PC-9 (cell line): Measurements from ENCODE around the gene CDKN1C. TPM values are rescaled to one million over a fixed set of nuclear protein-coding genes. Genes with fewer than 3 reads are reported as not detected.

ENCODE experiments used
- BruUV-seq: library from RNA; stranded (reverse); fragments of 400-500 nt; replicated peaks from 2 replicates; lab custom pipeline; 2021; lab: Mats Ljungman, UMichigan
- CTCF ChIA-PET: fragments of 300-600 bp; sonication (Branson Sonifier 250); formaldehyde crosslinking; loops from one replicate; lab custom pipeline; 2022; ENCODE audit warnings: antibody characterized with exemption; lab: Charles Lee
- POLR2A ChIA-PET: fragments of 300-600 bp; sonication (Branson Sonifier 250); formaldehyde crosslinking; loops from one replicate; lab custom pipeline; 2022; ENCODE audit warnings: antibody characterized with exemption; ENCODE audit not compliant: unreplicated experiment; lab: Charles Lee
- DNase-seq, 2 experiments: peaks; one replicate each; pipeline versions ENCODE4 v3.0.0 to v3.0.0-alpha.2; 2015 to 2022; ENCODE audit warnings: mixed read lengths in 1 of 2
- H2AFZ ChIP-seq: fragments of 200-600 bp; sonication (generic); 2 replicates; pipeline ENCODE4 v1.8.1; 2017; ENCODE audit warnings: antibody characterized with exemption
- H3F3A ChIP-seq: fragments of 200-600 bp; sonication (generic); 2 replicates; pipeline ENCODE4 v1.8.1; 2017; ENCODE audit warnings: antibody characterized with exemption, mild to moderate bottlenecking, low read depth; ENCODE audit not compliant: insufficient read depth
- H3K27ac ChIP-seq: fragments of 200-600 bp; sonication (generic); 2 replicates; pipeline ENCODE4 v1.6.1; 2016; ENCODE audit warnings: mixed run types
- H3K27me3 ChIP-seq: fragments of 200-600 bp; sonication (generic); 2 replicates; pipeline ENCODE4 v1.6.1; 2016; ENCODE audit warnings: low read depth, mixed run types; ENCODE audit not compliant: insufficient read depth
- H3K36me3 ChIP-seq: fragments of 200-600 bp; sonication (generic); 2 replicates; pipeline ENCODE4 v1.6.1; 2016; ENCODE audit warnings: low read depth, mixed run types
- H3K4me1 ChIP-seq: fragments of 200-600 bp; sonication (generic); replicated peaks from 2 replicates; pipeline ENCODE4 v1.6.1; 2016; ENCODE audit warnings: mixed run types; ENCODE audit not compliant: insufficient read depth
- H3K4me2 ChIP-seq: fragments of 200-600 bp; sonication (generic); 2 replicates; pipeline ENCODE4 v1.6.1; 2017; ENCODE audit warnings: mixed run types
- H3K4me3 ChIP-seq: fragments of 200-600 bp; sonication (generic); 2 replicates; pipeline ENCODE4 v1.6.1; 2016; ENCODE audit warnings: mixed run types
- H3K79me2 ChIP-seq: fragments of 200-600 bp; sonication (generic); 2 replicates; pipeline ENCODE4 v1.6.1; 2017; ENCODE audit warnings: low read depth, mixed run types
- H3K9me2 ChIP-seq: fragments of 200-600 bp; sonication (generic); 2 replicates; pipeline ENCODE4 v1.8.1; 2017; ENCODE audit warnings: mild to moderate bottlenecking; ENCODE audit not compliant: insufficient read depth
- H3K9me3 ChIP-seq: fragments of 200-600 bp; sonication (generic); 2 replicates; pipeline ENCODE4 v1.8.1; 2016; ENCODE audit warnings: low read depth; ENCODE audit not compliant: insufficient read depth
- H4K20me1 ChIP-seq: fragments of 200-600 bp; sonication (generic); 2 replicates; pipeline ENCODE4 v1.8.1; 2017; ENCODE audit not compliant: insufficient read depth
- EZH2 ChIP-seq: fragments of 200-600 bp; sonication (generic); IDR thresholded peaks from 2 replicates; pipeline ENCODE4 v1.8.0; 2017; ENCODE audit warnings: antibody characterized with exemption, low read depth
- intact Hi-C: fragments of 100-400 bp; cut with micrococcal nuclease; formaldehyde crosslinking; loops from one replicate; pipeline ENCODE4 v1.10.0; 2022; ENCODE audit not compliant: unreplicated experiment
- total RNA-seq: library from RNA; stranded (reverse); gene quantifications from 2 replicates; pipeline ENCODE4 v1.2.3, GENCODE V29; 2021
- TF ChIP-seq, protein P1 (sequence below): fragments of 200-600 bp; sonication (generic); conservative IDR thresholded peaks from 2 replicates; pipeline ENCODE4 v1.6.1; 2017; ENCODE audit warnings: mixed run types, antibody characterized with exemption, mild to moderate bottlenecking, moderate library complexity

CDKN1C gene
- total RNA-seq, 1 experiment from 2014 or later, result 5.1 TPM

DNA sequence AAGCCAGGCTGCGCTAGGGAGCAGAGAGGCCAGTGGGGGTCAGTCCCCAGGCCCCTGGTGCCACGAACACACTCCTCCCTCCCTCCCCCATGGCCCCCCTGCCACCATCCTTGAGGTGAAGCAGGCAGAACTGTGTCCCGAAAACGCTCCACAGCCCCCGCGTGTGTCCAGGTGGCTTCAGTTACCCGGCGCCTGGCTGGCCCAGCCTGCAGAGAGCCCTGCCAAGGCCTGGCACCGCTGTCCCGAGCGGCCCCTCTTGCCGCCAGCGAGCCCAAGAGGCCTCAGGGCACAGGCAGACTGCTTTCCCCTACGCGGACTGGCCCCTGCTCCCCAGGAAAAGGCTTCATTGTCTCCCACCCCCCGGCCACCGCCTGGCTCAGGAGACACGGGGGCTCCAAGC lies 27.7 kb downstream of the CDKN1C start:
- CTCF ChIA-PET, result no interaction called here
- intact Hi-C loops, result no loop called here
- H2AFZ ChIP-seq, result no peak overlapping the region
- DNase-seq, result no peak
- H3K4me1 ChIP-seq, result peaks cover 9% of the 10 kb centered on the region; the same call in 1 of the 2 replicates
- H3K9me2 ChIP-seq, result no peaks in the 10 kb centered on the region
- H3K4me2 ChIP-seq, result no peak overlapping the region
- no TSS peak for BruUV-seq
- H3K9me3 ChIP-seq, result no peaks in the 10 kb centered on the region
- no peaks in the 10 kb centered on the region for H3K79me2 ChIP-seq
- no peaks in the 10 kb centered on the region for H3F3A ChIP-seq
- TF ChIP-seq EZH2, result no peak
- TF ChIP-seq, protein P1, sequence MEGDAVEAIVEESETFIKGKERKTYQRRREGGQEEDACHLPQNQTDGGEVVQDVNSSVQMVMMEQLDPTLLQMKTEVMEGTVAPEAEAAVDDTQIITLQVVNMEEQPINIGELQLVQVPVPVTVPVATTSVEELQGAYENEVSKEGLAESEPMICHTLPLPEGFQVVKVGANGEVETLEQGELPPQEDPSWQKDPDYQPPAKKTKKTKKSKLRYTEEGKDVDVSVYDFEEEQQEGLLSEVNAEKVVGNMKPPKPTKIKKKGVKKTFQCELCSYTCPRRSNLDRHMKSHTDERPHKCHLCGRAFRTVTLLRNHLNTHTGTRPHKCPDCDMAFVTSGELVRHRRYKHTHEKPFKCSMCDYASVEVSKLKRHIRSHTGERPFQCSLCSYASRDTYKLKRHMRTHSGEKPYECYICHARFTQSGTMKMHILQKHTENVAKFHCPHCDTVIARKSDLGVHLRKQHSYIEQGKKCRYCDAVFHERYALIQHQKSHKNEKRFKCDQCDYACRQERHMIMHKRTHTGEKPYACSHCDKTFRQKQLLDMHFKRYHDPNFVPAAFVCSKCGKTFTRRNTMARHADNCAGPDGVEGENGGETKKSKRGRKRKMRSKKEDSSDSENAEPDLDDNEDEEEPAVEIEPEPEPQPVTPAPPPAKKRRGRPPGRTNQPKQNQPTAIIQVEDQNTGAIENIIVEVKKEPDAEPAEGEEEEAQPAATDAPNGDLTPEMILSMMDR, result no peak
- H3K4me3 ChIP-seq, result no peak overlapping the region
- POLR2A ChIA-PET, result no interaction called here
- no peaks in the 10 kb centered on the region for H3K36me3 ChIP-seq
- no peak overlapping the region for H3K27ac ChIP-seq
- no peaks in the 10 kb centered on the region for H3K27me3 ChIP-seq
- H4K20me1 ChIP-seq, result no peaks in the 10 kb centered on the region

DNA sequence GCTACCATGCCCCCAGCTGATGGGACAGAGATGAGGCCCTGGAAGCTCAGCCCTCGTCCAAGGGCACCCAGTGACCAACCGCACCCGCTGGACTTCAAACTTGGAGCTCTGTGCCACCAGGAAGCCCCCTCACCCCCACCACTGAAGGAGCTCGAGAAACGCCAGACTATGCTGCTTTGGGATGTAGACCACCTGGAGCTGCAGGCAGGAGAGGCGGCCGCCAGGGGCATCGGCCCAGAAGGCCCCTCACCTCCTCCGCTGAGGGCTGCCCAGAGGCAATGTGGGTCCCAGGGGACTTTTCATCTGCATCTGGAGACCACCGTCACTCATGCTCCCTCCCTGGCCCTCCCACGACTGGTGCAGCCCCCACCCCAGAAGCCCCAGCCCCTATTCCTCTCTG lies 28.3 kb downstream of the CDKN1C start:
- ChIA-PET POLR2A (no interaction called here), CTCF (interaction anchor here (0.6 kb wide), 1 partner anchor 1262 kb away, joined by 3 read pairs; no protein-coding TSS in a partner anchor)
- Histone ChIP-seq H4K20me1 (no peaks in the 10 kb centered on the region), H3K4me2 (no peak overlapping the region), H3K9me3 (no peaks in the 10 kb centered on the region), H3K79me2 (no peaks in the 10 kb centered on the region), H3K27ac (no peak overlapping the region), H3K4me1 (peaks cover 9% of the 10 kb centered on the region; the same call in 1 of the 2 replicates), H3K36me3 (no peaks in the 10 kb centered on the region), H3K27me3 (no peaks in the 10 kb centered on the region), H2AFZ (no peak overlapping the region), H3F3A (no peaks in the 10 kb centered on the region), H3K4me3 (no peak overlapping the region), H3K9me2 (no peaks in the 10 kb centered on the region)
- TF ChIP-seq, protein P1, result no peak
- TF ChIP-seq EZH2, result no peak
- DNase-seq, result no peak
- no TSS peak for BruUV-seq
- intact Hi-C loops, result no loop called here

DNA sequence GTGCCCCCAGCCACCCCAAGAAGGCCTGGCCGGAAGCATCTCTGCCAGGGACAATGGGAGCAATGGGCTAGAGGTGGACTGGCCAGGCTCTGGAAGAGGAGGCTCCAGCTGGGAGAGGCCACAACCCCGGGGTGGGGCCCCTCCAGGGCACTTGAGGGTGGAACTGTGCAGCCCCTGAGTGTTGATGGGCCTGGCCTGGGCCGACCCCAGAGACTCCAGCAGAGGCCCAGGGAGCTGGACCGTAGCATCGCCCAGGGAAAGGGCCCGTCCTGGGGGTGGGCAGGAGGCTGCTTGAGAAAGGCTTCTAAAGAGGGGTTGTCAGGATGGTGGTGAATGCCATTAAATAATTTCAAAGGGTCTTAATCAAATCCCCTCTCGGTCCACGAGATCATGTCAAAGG lies 30.4 kb downstream of the CDKN1C start:
- H4K20me1 ChIP-seq, result no peaks in the 10 kb centered on the region
- no TSS peak for BruUV-seq
- H3F3A ChIP-seq, result no peaks in the 10 kb centered on the region
- no peak overlapping the region for H3K27ac ChIP-seq
- no peaks in the 10 kb centered on the region for H3K4me1 ChIP-seq
- no peak overlapping the region for H3K4me3 ChIP-seq
- intact Hi-C loops, result no loop called here
- TF ChIP-seq, protein P1, result no peak
- TF ChIP-seq EZH2, result no peak
- no peak overlapping the region for H3K4me2 ChIP-seq
- H2AFZ ChIP-seq, result no peak overlapping the region
- POLR2A ChIA-PET, result no interaction called here
- CTCF ChIA-PET, result no interaction called here
- H3K9me2 ChIP-seq, result no peaks in the 10 kb centered on the region
- H3K36me3 ChIP-seq, result no peaks in the 10 kb centered on the region
- no peaks in the 10 kb centered on the region for H3K27me3 ChIP-seq
- no peaks in the 10 kb centered on the region for H3K9me3 ChIP-seq
- no peak for DNase-seq
- no peaks in the 10 kb centered on the region for H3K79me2 ChIP-seq
